Caco-2 (cell line): ENCODE measurements around the gene RTN4RL1. TPM values are rescaled to one million over a fixed set of nuclear protein-coding genes. Genes with fewer than 3 reads are reported as not detected.

Experiments
- BruUV-seq: library from RNA; stranded (reverse); fragments of 400-500 nt; replicated peaks from 2 replicates; lab custom pipeline; 2021; lab: Mats Ljungman, UMichigan
- CTCF ChIA-PET: fragments of 300-600 bp; sonication (Branson Sonifier 250); formaldehyde crosslinking; loops from one replicate; lab custom pipeline; 2022; ENCODE audit warnings: antibody characterized with exemption; lab: Charles Lee
- POLR2A ChIA-PET: fragments of 300-600 bp; sonication (Branson Sonifier 250); formaldehyde crosslinking; loops from one replicate; lab custom pipeline; 2022; ENCODE audit warnings: antibody characterized with exemption; lab: Charles Lee
- DNase-seq, 2 experiments: peaks; one replicate each; pipeline versions ENCODE4 v3.0.0 to v3.0.0-alpha.2; 2020 to 2022
- H3K27me3 ChIP-seq: replicated peaks from 2 replicates; pipeline ENCODE4 v1.6.0; 2011; ENCODE audit warnings: low read length; ENCODE audit not compliant: control insufficient read depth, insufficient read depth
- H3K36me3 ChIP-seq: 2 replicates; pipeline ENCODE4 v1.5.1; 2011; ENCODE audit warnings: low read length; ENCODE audit not compliant: control insufficient read depth, insufficient read depth
- H3K4me1 ChIP-seq: fragments of 250-450 bp; sonication (Bioruptor Pico); 2 replicates; pipeline ENCODE4 v1.5.1; 2020; ENCODE audit warnings: mild to moderate bottlenecking
- H3K4me3 ChIP-seq: 2 replicates; pipeline ENCODE4 v1.5.1; 2011; ENCODE audit warnings: low read depth, mild to moderate bottlenecking, control low read depth, low read length
- H3K9me3 ChIP-seq: fragments of 250-450 bp; sonication (Bioruptor Pico); 2 replicates; pipeline ENCODE4 v1.5.1; 2020; ENCODE audit warnings: mild to moderate bottlenecking, moderate library complexity
- H3K27ac Mint-ChIP-seq: one replicate; pipeline ENCODE4 v1.8.0; 2022; ENCODE audit warnings: mixed read lengths; ENCODE audit not compliant: unreplicated experiment
- H3K27me3 Mint-ChIP-seq: one replicate; pipeline ENCODE4 v1.8.0; 2022; ENCODE audit warnings: mixed read lengths; ENCODE audit not compliant: insufficient read depth, unreplicated experiment
- H3K36me3 Mint-ChIP-seq: one replicate; pipeline ENCODE4 v1.8.0; 2022; ENCODE audit warnings: mild to moderate bottlenecking, mixed read lengths; ENCODE audit not compliant: insufficient read depth, unreplicated experiment
- H3K4me1 Mint-ChIP-seq: one replicate; pipeline ENCODE4 v1.8.0; 2022; ENCODE audit warnings: low read depth, mixed read lengths; ENCODE audit not compliant: unreplicated experiment
- H3K4me3 Mint-ChIP-seq: one replicate; pipeline ENCODE4 v1.8.0; 2022; ENCODE audit warnings: mild to moderate bottlenecking, moderate library complexity, mixed read lengths; ENCODE audit not compliant: unreplicated experiment
- H3K9me3 Mint-ChIP-seq: one replicate; pipeline ENCODE4 v1.8.0; 2022; ENCODE audit warnings: mixed read lengths; ENCODE audit not compliant: unreplicated experiment
- intact Hi-C: fragments of 100-400 bp; cut with micrococcal nuclease; formaldehyde crosslinking; loops from one replicate; pipeline ENCODE4 v1.10.0; 2022; ENCODE audit not compliant: unreplicated experiment
- total RNA-seq: library from RNA; stranded (reverse); gene quantifications from 2 replicates; pipeline ENCODE4 v1.2.3, GENCODE V29; 2022
- TF ChIP-seq, protein P1 (sequence below), 2 experiments: fragments of 200-600 bp in 1 of 2; IDR thresholded peaks; 1 replicate in 1 of 2; 2 replicates in 1 of 2; pipeline versions ENCODE4 v1.5.1 to v1.8.0; 2011 to 2022; ENCODE audit warnings: antibody characterized with exemption in 1 of 2, control low read depth in 1 of 2, inconsistent platforms in 1 of 2, low read depth in 1 of 2, low read length in 1 of 2, mild to moderate bottlenecking in 1 of 2, moderate library complexity in 1 of 2; ENCODE audit not compliant: insufficient read depth in 1 of 2, severe bottlenecking in 1 of 2, unreplicated experiment in 1 of 2

Gene RTN4RL1
- total RNA-seq, 1 experiment from 2014 or later, result 0.54 TPM

DNA sequence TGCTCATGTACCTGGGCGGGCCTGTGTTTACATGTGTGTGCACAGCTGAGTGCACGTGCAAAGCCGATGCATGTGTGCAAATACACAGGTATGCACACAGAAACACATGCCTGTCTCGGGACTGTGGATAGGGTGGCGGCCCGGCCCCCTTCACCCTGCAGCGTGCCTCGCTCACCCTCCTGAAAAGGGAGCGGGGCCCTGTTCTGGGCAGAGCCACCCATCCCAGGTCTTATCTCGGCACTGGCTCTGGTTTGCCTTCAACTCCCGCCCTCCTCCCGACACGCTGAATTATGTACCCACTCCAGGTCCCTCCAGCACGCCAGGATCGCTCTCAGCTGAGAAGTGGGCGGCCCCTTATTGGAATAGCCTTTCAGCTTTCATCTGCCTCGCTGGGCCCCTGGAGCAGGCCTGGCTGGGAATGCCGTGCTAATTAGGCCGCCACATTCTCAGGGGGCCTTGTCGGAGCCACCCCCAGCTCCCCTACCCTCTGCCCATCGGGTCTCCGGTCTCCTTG is 77.8 kb downstream of the RTN4RL1 start:
- H3K27me3 Mint-ChIP-seq, result no peaks in the 10 kb centered on the region
- H3K36me3 ChIP-seq, result no peaks in the 10 kb centered on the region
- intact Hi-C loops, result no loop called here
- no peak overlapping the region for H3K4me3 ChIP-seq
- ChIA-PET CTCF (no interaction called here), POLR2A (no interaction called here)
- no peaks in the 10 kb centered on the region for H3K9me3 Mint-ChIP-seq
- H3K4me1 Mint-ChIP-seq, result no peaks in the 10 kb centered on the region
- peaks cover 7% of the 10 kb centered on the region; the same call in 1 of the 2 replicates for H3K4me1 ChIP-seq
- H3K27ac Mint-ChIP-seq, result no peak overlapping the region
- H3K36me3 Mint-ChIP-seq, result no peaks in the 10 kb centered on the region
- no peaks in the 10 kb centered on the region for H3K27me3 ChIP-seq
- H3K9me3 ChIP-seq, result no peaks in the 10 kb centered on the region
- TF ChIP-seq, protein P1, sequence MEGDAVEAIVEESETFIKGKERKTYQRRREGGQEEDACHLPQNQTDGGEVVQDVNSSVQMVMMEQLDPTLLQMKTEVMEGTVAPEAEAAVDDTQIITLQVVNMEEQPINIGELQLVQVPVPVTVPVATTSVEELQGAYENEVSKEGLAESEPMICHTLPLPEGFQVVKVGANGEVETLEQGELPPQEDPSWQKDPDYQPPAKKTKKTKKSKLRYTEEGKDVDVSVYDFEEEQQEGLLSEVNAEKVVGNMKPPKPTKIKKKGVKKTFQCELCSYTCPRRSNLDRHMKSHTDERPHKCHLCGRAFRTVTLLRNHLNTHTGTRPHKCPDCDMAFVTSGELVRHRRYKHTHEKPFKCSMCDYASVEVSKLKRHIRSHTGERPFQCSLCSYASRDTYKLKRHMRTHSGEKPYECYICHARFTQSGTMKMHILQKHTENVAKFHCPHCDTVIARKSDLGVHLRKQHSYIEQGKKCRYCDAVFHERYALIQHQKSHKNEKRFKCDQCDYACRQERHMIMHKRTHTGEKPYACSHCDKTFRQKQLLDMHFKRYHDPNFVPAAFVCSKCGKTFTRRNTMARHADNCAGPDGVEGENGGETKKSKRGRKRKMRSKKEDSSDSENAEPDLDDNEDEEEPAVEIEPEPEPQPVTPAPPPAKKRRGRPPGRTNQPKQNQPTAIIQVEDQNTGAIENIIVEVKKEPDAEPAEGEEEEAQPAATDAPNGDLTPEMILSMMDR (IDR thresholded peaks at IDR 0.05; ENCODE audit: insufficient read depth in 1 of 2, low read depth in 1 of 2, low read length in 1 of 2, severe bottlenecking in 1 of 2, unreplicated experiment in 1 of 2), result no peak
- no peak for DNase-seq
- no peak overlapping the region for H3K4me3 Mint-ChIP-seq
- BruUV-seq, result no TSS peak

DNA sequence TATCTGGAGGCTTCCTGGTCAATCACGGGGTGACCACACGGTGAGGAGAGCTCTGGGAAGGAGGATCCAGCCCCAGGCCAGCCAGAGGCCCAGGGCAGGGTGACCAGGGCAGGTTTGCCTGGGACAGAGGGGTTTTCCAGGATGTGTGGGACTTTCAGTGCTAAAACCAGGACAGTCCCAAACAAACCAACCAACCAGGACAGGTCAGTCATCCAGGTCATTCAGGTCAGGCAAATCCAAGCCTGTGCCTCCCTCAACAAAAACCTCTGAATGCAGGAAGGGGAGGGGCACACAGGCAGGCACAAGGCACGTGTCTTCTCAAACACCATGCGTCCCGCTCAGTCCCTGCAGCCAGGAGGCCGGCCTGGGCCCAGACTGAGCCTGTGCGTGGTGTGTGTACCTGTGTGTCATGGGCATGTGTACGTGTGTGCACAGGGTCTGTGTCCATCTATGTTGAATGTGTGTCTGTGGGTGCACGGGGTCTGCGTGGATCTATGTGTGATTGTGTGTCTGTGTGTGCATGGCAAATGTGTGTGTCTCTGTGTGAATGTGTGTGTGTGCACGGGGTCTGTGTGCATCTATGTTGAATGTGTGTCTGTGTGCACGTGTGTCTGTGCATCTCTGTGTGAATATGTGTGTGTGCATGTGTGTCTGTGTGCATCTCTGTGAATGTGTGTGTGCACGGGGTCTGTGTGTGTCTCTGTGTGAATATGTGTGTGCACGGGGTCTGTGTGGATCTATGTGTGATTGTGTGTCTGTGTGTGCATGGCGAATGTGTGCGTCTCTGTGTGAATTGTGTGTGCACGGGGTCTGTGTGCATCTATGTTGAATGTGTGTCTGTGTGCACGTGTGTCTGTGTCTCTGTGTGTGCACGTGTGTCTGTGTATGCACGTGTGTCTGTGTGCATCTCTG is 78.9 kb downstream of the RTN4RL1 start:
- H3K4me3 Mint-ChIP-seq, result no peak overlapping the region
- intact Hi-C loops, result no loop called here
- H3K4me3 ChIP-seq, result no peak overlapping the region
- ChIA-PET CTCF (no interaction called here), POLR2A (no interaction called here)
- no peaks in the 10 kb centered on the region for H3K9me3 ChIP-seq
- H3K4me1 Mint-ChIP-seq, result no peaks in the 10 kb centered on the region
- TF ChIP-seq, protein P1 (IDR thresholded peaks at IDR 0.05; ENCODE audit: insufficient read depth in 1 of 2, low read depth in 1 of 2, low read length in 1 of 2, severe bottlenecking in 1 of 2, unreplicated experiment in 1 of 2), result no peak
- no peaks in the 10 kb centered on the region for H3K27me3 Mint-ChIP-seq
- BruUV-seq, result no TSS peak
- no peak for DNase-seq
- no peaks in the 10 kb centered on the region for H3K27me3 ChIP-seq
- H3K27ac Mint-ChIP-seq, result no peak overlapping the region
- peaks cover 7% of the 10 kb centered on the region; the same call in 1 of the 2 replicates for H3K4me1 ChIP-seq
- H3K36me3 ChIP-seq, result no peaks in the 10 kb centered on the region
- H3K36me3 Mint-ChIP-seq, result no peaks in the 10 kb centered on the region
- no peaks in the 10 kb centered on the region for H3K9me3 Mint-ChIP-seq

DNA sequence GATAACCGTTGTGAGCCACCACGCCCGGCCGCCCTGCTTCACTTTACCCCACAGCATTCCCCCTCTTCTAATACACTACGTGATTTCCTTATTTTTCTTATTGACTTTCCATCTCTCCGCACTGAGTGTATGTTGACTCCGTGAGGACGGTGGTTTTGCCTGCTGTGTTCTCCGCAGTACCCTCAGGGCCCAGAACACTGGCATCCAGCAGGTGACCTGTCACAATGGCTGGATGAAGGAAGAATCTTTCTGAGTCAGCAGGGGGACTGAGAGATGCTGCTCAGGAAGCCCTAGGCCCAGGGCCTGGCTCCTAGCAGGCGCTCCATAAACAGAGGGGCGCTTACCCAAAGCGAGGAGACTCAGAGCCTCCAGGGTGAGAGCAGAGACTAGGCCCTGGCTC is 79.5 kb downstream of the RTN4RL1 start:
- Mint-ChIP-seq H3K4me3 (no peak overlapping the region), H3K9me3 (no peaks in the 10 kb centered on the region), H3K27ac (no peak overlapping the region), H3K36me3 (no peaks in the 10 kb centered on the region), H3K4me1 (no peaks in the 10 kb centered on the region), H3K27me3 (no peaks in the 10 kb centered on the region)
- Histone ChIP-seq H3K9me3 (no peaks in the 10 kb centered on the region), H3K4me1 (peaks cover 7% of the 10 kb centered on the region; the same call in 1 of the 2 replicates), H3K36me3 (no peaks in the 10 kb centered on the region), H3K27me3 (no peaks in the 10 kb centered on the region), H3K4me3 (no peak overlapping the region)
- no TSS peak for BruUV-seq
- ChIA-PET POLR2A (no interaction called here), CTCF (no interaction called here)
- intact Hi-C loops, result no loop called here
- TF ChIP-seq, protein P1 (IDR thresholded peaks at IDR 0.05; ENCODE audit: insufficient read depth in 1 of 2, low read depth in 1 of 2, low read length in 1 of 2, severe bottlenecking in 1 of 2, unreplicated experiment in 1 of 2), result no peak
- no peak for DNase-seq
